Measurements from ENCODE around the gene RPUSD1. TPM values are rescaled to one million over a fixed set of nuclear protein-coding genes. Genes with fewer than 3 reads are reported as not detected.

Gene RPUSD1
- total and polyA plus RNA-seq, 8 donors: 6.2 to 21.1 (median 9.8) TPM

DNA sequence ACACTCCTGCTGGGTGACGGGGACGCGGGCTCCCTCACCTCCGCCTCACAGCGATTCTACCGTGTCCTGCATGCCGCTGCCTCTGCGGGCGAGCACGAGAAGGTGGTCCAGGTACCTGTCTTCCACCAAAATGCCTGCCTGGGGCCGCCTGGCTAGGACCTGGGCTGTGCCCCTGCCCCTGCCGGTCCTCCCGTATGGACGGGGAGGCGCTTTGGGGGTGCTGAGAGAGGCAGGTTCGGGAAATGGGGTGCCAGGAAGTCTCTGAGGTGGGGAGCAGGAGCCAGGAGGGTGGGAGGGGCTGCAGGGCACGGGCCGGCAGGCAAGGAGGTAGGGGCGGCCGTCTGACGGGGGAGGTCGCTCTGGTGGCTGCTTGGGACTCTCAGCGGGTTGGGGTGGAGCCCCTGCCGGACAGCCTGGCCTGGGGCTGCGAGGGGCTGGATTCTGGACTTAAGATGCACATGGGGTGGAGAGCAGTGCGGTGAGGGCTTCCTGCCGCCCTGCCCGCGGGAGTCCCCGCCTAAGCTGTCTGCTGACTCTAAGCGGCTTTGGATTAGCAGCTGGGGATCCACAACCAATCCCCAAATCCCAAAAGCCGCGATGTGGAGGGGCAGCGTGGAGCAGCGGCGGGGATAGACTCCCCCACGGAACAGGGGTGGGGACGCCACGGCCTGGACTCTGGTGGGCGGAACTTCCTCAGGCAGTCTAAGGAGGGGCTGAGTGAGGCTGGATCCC is 6.1 kb upstream of the RPUSD1 start:
- no peak overlapping the region for H3K4me3 ChIP-seq
- H3K36me3 ChIP-seq: no peaks in the 10 kb centered on the region
- no peaks in the 10 kb centered on the region for H3K9me3 ChIP-seq
- no peak for DNase-seq
- no peaks in the 10 kb centered on the region for H3K27me3 ChIP-seq
- intact Hi-C loops (cut with DNase I): no loop called here
- TF ChIP-seq, protein P1, sequence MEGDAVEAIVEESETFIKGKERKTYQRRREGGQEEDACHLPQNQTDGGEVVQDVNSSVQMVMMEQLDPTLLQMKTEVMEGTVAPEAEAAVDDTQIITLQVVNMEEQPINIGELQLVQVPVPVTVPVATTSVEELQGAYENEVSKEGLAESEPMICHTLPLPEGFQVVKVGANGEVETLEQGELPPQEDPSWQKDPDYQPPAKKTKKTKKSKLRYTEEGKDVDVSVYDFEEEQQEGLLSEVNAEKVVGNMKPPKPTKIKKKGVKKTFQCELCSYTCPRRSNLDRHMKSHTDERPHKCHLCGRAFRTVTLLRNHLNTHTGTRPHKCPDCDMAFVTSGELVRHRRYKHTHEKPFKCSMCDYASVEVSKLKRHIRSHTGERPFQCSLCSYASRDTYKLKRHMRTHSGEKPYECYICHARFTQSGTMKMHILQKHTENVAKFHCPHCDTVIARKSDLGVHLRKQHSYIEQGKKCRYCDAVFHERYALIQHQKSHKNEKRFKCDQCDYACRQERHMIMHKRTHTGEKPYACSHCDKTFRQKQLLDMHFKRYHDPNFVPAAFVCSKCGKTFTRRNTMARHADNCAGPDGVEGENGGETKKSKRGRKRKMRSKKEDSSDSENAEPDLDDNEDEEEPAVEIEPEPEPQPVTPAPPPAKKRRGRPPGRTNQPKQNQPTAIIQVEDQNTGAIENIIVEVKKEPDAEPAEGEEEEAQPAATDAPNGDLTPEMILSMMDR (IDR thresholded peaks at IDR 0.05): no peak
- H3K27ac ChIP-seq: no peak overlapping the region
- peaks cover 0 to under 1% (median 0%) of the 10 kb centered on the region in 3 donors for H3K4me1 ChIP-seq
- ATAC-seq: no peak
- no peak for FAIRE-seq
- WGBS, 2 donors: 91 to 94% methylated on average over 36 to 40 of the region's 40 CpGs

DNA sequence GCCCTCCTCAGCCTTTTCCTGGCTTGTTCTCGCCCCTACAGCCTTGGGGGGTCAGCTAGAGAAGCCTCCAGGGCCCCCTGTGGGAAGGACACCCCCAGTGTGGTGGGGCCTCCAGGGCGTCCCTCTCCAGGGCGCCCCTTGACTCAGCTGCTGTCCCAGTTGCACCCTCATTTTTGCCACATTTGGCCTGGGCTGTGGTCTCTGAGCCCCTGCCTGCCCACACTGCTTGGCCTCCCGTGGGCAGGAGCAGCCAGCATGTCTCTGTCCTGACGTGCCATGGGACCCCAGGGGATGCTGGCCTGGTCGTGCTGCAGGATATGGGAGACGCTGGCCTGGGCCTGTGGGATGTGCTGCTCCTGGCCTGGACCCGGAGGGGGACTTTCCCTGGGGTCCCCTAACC is 5.2 kb upstream of the RPUSD1 start:
- Histone ChIP-seq H3K4me1 (peaks cover 0 to 5% (median 0%) of the 10 kb centered on the region in 3 donors), H3K4me3 (no peak overlapping the region), H3K36me3 (no peaks in the 10 kb centered on the region), H3K9me3 (no peaks in the 10 kb centered on the region), H3K27me3 (no peaks in the 10 kb centered on the region), H3K27ac (no peak overlapping the region)
- DNase-seq: no peak
- TF ChIP-seq, protein P1 (IDR thresholded peaks at IDR 0.05): no peak
- no peak for ATAC-seq
- 76 to 92% methylated on average over 8 of the region's 8 CpGs for WGBS, 2 donors
- intact Hi-C loops (cut with DNase I): no loop called here
- FAIRE-seq: no peak

DNA sequence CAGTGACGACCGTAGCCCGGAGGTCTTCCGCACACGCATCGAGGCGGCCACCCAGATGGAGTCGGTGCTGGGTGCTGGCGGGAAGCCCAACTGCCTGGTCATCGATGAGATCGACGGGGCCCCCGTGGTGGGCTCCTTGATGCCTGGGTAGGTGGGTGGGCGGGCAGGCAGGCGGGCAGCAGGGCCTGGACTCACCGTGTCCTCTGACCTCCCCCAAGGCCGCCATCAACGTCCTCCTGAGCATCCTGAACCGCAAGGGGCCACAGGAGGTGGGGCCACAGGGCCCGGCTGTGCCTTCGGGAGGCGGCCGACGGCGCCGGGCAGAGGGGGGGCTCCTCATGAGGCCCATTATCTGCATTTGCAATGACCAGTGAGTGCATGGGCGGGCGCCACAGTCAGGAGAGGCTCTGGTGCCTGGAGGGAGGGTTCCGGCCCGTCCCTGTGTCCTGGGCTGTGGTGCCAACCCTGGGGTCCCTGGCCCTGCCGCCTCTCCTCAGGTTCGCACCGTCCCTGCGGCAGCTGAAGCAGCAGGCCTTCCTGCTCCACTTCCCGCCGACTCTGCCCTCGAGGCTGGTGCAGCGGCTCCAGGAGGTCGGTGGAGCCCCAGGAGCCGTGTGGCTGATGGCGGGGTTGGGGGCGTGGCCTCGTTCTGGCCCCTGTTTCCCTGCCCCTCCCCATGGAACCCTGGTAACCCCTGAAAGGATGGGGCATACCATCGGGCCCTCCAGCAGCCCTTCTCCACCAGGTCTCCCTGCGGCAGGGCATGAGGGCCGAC is 4.2 kb upstream of the RPUSD1 start:
- Histone ChIP-seq H3K4me3 (no peak overlapping the region), H3K4me1 (peaks cover 0 to 8% (median 1%) of the 10 kb centered on the region in 3 donors), H3K9me3 (no peaks in the 10 kb centered on the region), H3K36me3 (no peaks in the 10 kb centered on the region), H3K27ac (no peak overlapping the region), H3K27me3 (no peaks in the 10 kb centered on the region)
- 88 to 94% methylated on average over 44 to 46 of the region's 46 CpGs for WGBS, 2 donors
- FAIRE-seq: no peak
- DNase-seq: no peak
- TF ChIP-seq, protein P1 (IDR thresholded peaks at IDR 0.05): no peak
- intact Hi-C loops (cut with DNase I): no loop called here
- no peak for ATAC-seq

DNA sequence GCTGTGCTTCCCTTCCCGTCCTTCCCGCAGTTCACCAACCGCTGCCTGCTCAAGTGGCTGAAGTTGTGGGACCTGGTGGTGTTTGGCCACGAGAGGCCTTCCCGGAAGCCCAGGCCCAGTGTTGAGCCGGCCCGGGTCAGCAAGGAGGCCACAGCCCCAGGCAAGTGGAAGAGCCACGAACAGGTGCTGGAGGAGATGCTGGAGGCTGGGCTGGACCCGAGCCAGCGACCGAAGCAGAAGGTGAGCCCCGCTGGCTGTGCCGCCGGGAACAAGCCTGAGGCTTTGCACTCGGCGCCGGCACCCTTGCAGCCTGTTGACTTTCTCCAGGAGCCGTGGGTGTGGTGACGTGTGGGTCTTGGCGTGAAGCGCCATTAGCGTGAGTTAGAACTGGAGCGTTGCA is 3.0 kb upstream of the RPUSD1 start:
- WGBS, 2 donors: 94 to 96% methylated on average over 23 of the region's 23 CpGs
- TF ChIP-seq, protein P1 (IDR thresholded peaks at IDR 0.05): no peak
- DNase-seq (no peak), ATAC-seq (no peak), FAIRE-seq (no peak)
- intact Hi-C loops (cut with DNase I): no loop called here
- no peaks in the 10 kb centered on the region for H3K27me3 ChIP-seq
- no peaks in the 10 kb centered on the region for H3K36me3 ChIP-seq
- no peak overlapping the region for H3K27ac ChIP-seq
- no peaks in the 10 kb centered on the region for H3K9me3 ChIP-seq
- H3K4me3 ChIP-seq: no peak overlapping the region
- peaks cover 0 to 13% (median 6%) of the 10 kb centered on the region in 3 donors for H3K4me1 ChIP-seq

DNA sequence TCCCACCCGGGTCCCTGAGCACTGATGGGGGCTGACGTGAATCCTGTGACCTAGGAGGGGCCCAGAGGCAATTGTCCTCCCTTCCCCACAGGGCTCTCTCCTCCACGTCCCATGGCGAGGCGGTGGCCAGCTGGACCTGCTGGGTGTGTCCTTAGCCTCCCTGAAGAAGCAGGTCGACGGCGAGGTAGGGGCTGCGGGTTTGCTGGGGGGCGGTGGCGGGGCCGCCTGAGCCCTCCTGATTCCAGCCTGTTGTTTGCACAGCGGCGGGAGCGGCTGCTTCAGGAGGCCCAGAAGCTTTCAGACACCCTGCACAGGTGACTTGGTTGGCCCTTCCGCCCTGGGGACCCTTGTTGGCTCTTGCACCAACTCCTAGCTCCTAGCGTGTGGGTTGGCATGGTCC is 1.9 kb upstream of the RPUSD1 start:
- intact Hi-C loops (cut with DNase I): no loop called here
- Histone ChIP-seq H3K4me3 (no peak overlapping the region), H3K4me1 (peaks cover 0 to 13% (median 6%) of the 10 kb centered on the region in 3 donors), H3K27me3 (no peaks in the 10 kb centered on the region), H3K27ac (no peak overlapping the region), H3K9me3 (no peaks in the 10 kb centered on the region), H3K36me3 (no peaks in the 10 kb centered on the region)
- 88 to 93% methylated on average over 17 of the region's 17 CpGs for WGBS, 2 donors
- TF ChIP-seq, protein P1 (IDR thresholded peaks at IDR 0.05): no peak
- no peak for DNase-seq
- no peak for FAIRE-seq
- ATAC-seq: no peak

Data from pancreas (tissue), 10 donors.